OCI-M1 (cell line): Measurements from ENCODE around the gene SPP1.

Experiments
- DNase-seq: peaks from one replicate; lab custom pipeline; 2025; lab: John Stamatoyannopoulos, UW

SPP1 gene

DNA sequence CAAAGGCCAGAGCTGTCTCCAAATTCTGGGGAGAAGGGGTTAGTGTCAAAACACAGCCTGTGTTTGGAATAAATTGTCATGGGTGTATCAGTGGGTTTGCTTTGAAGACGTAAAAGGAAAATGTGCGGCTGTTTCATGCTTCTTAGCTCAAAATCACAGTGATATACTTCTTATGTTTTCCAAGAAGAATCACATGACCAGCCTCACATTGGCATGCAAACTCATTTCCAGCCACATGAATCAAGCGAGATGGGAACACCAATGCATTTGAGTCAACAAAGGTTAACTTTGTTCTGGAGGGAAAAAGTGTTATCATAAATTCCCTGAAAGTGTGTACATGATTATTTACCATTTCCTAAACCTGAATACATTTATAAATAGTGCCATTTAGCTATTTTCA, 19.0 kb upstream of the SPP1 start:
- no peak for DNase-seq

GRCh38 chr4:87957061-87957460, 18.5 kb upstream of the SPP1 start:
- no peak for DNase-seq

GRCh38 chr4:87961993-87962392, 13.5 kb upstream of the SPP1 start:
- DNase-seq, result peak; percentile 61

GRCh38 chr4:87962398-87963146, 12.9 kb upstream of the SPP1 start:
- DNase-seq, result peak; percentile 65

DNA sequence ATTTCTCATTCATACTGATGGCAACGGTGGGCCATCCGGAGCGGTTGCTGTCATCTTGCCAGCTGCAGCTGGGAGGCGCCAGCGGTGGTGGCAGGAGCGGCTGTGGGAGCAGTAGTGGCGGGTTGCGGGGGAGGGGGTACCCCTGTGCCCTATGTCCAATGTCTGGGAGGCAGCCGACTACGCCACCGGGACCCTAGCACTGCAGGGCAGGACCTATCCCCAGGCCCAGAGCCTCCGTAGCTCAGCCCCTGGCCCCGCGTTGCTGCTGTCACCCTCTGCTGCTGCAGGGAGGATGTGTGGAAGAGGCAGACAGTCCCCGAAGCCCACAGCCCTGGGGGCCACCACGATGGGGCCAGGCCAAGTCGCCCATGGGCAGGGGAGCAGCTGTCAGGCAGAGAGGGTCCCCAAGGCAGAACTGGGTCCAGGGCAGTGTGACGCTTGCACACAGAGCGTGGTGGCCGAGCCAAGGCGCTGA, 10.0 kb upstream of the SPP1 start:
- DNase-seq, result no peak

DNA sequence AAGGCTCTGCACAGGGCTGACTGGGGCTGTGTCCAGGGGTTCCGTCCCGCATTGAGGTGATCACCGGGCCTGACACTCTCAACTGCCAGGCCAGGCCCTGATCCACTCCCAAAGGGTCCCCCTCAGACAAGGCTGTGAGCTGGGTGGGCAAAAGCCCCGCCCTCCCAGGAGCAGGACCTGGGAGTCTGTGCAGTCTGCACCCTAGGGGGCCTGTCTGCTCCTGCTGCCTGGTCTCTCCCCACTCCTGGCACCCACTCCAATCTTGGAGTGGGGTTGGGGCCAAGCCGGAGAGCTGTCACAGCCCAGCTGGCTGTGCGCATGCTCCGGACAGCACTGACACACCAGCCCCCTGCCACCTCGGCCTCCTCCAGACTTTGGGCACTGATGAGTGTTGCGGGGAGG, 9.4 kb upstream of the SPP1 start:
- no peak for DNase-seq

DNA sequence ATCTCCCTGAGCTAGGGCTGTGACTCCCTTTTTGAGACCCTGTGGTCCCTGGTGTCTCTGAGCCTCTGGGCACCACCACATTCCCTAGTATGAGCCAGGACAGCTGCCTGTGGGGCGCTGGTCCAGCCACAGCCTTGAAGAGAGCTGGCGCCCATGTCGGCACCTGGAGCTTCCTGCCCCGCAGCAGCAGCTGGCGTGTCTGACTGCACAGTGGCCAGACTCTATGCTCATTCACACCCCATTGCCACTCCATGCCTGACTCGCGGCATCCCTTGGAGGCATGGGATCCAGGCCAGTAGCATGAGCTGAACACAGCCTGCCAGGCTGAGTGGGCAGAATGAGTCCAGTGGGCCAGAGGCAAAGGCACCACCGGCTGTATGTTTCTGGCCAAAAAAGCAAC, 8.3 kb upstream of the SPP1 start:
- no peak for DNase-seq

DNA sequence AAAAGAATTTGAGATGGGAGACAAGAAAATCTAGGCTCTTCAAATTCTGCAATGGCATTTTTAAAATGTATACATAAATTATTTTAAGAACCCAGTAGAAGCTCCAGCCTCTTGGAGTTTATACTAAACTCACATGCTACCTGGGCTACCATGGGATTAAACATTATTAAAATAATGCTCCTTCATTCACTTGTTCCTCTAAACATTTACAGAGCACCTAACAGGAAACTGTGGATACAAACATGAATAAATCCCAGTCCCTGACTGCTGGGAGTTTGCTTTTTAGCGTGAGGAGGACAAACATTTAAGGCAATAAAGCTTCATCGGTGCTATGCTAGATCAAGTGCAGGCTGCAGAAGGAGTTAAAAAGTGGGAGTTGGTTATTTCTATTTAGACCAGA, 5.4 kb upstream of the SPP1 start:
- no peak for DNase-seq

DNA sequence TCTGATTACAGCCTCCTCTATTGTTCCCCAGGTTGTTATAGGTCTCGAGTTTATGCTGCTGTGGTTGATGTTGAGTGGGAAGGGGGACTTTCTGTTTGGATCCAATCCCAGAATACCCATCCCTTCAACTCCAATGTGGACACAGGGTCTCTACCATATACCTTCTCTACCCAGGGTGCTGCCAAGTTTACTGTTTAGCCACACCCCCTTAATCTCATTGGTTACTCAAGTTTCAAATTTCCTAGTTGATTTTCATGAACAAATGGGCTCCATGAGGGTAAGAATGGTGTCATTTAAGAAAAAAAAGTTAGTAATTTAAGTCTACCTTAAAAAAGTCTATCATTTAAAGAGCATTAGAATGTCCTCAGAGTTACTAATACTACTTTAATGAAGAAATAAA, 3.6 kb upstream of the SPP1 start:
- DNase-seq, result no peak

GRCh38 chr4:87973283-87974169, 2.0 kb upstream of the SPP1 start:
- DNase-seq, result peak; percentile 76

GRCh38 chr4:87974856-87975462, 555 bp upstream of the SPP1 start:
- DNase-seq, result peak; percentile 62

DNA sequence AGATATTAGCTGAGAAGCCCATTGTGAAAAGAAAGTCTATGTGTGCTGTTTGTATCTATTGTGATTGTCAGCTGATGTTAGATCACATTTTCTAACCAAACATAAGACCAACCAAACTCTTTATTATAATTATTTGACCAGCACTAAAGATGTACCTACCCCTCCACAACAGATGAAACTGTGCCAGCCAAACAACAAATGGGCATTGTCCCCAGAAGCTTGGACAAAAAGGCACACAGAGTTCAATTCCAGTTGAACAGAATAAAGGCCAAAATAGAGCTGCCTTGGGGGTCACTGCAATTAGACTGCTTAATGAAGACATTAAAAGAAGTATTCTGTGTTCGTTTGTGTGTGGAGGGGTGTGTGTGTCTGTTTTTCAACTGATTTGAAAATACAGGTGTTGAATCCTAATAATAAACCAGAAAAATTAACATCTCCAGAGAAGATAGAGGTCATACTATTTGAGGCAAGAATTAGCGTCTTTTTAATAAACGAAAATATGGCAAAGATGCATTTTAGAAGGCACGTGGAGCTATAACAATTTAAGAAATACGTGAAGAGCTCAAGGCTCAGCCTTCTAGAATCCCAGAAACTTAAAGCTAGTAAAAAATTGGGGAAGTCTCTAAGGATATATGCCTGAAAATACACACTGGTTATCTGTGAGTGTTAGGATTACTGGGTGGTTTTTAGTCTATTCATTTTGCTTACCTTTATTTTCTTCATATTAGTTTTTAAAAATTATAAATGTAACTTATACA, 2.2 kb downstream of the SPP1 start:
- no peak for DNase-seq

DNA sequence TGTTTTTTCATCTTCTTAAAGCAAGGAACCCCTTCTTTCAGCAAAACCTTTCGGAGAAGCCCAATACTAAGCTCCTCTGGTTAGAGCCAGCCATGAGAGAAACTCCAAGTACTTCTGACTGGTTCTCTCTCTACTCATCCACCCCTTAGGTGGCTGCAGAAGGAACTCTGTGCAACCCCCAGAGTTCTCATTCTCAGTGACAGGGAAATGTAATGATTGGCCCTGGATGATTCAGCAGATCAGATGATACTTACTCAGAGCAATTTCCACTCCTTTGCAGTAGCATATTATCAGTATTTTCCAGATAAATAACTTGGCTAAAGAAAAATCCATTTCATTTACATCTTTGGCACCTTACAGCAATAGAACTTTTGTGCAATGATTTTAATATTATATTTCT, 3.2 kb downstream of the SPP1 start:
- DNase-seq, result peak; percentile 48

- no peak for DNase-seq
Measured at GRCh38 chr4:87979810-87980209, 4.3 kb downstream of the SPP1 start.

DNA sequence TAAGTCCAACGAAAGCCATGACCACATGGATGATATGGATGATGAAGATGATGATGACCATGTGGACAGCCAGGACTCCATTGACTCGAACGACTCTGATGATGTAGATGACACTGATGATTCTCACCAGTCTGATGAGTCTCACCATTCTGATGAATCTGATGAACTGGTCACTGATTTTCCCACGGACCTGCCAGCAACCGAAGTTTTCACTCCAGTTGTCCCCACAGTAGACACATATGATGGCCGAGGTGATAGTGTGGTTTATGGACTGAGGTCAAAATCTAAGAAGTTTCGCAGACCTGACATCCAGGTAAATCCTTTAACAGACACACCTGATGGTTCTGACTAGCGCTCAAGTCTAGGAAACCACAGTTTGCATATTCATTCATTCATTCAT, 6.0 kb downstream of the SPP1 start:
- DNase-seq, result no peak

DNA sequence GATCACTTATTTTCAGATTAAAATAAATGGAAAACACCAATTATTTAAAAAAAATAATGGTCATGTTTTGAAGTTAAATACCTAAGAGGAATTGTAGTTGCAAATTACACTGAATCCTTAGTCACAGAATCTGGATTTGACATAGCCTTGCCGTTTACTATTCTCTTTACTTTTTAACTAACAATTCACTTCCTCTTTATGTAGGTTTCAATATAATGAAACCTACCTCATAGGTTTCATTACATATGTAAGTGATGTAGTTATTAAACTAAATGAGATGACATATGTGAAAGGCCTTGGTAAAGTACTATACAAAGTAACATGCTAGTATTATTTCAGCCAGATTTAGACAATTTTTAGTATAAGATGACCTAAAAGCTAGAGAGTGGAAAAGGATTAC, 6.5 kb downstream of the SPP1 start:
- DNase-seq, result no peak

DNA sequence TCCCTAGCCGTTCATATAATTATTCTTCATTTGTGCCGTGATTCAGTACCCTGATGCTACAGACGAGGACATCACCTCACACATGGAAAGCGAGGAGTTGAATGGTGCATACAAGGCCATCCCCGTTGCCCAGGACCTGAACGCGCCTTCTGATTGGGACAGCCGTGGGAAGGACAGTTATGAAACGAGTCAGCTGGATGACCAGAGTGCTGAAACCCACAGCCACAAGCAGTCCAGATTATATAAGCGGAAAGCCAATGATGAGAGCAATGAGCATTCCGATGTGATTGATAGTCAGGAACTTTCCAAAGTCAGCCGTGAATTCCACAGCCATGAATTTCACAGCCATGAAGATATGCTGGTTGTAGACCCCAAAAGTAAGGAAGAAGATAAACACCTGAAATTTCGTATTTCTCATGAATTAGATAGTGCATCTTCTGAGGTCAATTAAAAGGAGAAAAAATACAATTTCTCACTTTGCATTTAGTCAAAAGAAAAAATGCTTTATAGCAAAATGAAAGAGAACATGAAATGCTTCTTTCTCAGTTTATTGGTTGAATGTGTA, 7.0 kb downstream of the SPP1 start:
- no peak for DNase-seq

DNA sequence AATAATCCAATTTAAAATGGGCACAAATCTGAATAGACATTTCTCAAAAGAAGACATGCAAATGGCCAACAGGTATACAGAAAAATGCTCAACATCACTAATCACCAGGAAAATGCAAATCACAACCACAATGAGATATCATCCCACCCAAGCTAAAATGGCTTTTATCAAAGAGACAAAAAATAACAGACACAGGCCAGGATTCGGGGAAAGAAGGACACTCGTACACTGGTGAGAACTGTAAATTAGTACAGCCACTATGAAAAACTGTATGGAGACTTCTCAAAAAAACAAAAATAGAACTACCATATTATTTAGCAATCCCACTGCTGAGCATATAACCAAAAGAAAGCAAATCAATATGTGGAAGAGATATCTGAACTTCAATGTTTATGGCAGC, 8.5 kb downstream of the SPP1 start:
- no peak for DNase-seq

DNA sequence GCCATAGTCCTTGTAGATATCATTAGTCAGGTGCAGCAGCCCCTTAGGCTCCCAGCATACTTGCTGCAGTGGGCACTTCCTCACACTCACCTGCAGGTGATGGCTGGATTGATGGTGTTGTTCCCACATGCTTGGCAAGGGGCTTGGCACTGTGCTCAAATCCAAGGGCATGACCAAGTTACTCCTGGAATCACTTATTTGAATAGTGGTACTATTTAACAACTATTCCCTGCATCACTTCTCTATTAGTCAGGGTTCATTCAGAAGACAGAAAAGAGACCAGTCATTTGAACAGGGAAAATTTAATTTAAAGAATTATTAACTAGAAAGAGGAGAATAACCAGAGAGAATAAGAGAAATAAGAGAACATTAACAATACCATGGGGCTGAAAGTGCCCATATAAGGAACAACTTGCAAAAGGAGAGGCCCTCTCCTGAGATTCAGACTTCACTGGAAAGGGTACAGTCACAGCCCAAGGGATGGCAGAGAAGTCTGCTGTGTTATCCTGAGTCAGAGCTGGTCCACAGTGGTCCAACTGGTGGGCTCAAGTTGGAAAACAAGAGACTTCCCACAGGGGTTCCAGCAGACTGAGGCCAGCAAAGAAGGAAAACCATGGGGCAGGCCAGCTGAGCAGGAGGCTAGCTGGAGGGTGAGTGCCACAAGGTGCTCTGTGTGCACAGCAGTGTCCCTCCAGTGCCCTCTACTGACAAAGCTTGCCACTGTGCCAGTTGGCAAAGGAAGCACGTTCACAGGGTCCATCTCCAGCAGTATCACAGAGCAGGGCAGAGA, 9.8 kb downstream of the SPP1 start:
- DNase-seq, result peak; percentile 78

DNA sequence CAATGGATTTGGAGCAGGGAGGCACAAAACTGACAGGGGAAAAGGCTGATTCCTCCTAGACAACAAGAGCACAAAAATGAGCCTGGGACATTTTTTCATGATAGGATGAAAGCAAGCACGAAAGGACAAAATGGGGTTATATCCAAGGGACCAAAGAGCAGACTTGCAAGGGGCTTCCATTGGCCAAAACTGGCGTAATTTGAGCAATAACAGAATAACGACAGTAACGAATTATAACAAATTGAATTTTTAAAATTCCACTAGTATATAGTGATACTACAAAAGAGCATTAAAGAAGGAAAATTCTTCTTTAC, 10.3 kb downstream of the SPP1 start:
- DNase-seq, result no peak

- no peak for DNase-seq
Measured at GRCh38 chr4:87986508-87986907, 11.0 kb downstream of the SPP1 start.
